ENCODE measurements around the gene DTX2. TPM values are rescaled to one million over a fixed set of nuclear protein-coding genes. Genes with fewer than 3 reads are reported as not detected.
A peak's percentile ranks its signal among the peaks of the same experiment; 100 is the strongest.
"Not testable (repeated sequence)": the region's sequence is repeated elsewhere in the genome, so short reads cannot be mapped to it uniquely, and the experiment has no call there.

DTX2 gene
- 14.4 and 21.7 TPM in 2 replicates for total RNA-seq
- polyA plus RNA-seq (2012), result 25.0 TPM

- not testable (repeated sequence) for DNase-seq (ENCODE audit: low read depth)
These were observed at the start of gene DTX2 for GRCh38 chr7:76461464-76462101. DTX2 (plus strand) TSS chr7:76461709; CDS start chr7:76480510, 18,801 bp downstream.

- DNase-seq (ENCODE audit: low read depth), result no peak
These were observed 49.3 kb upstream of the DTX2 start for GRCh38 chr7:76412249-76412648.

DNA sequence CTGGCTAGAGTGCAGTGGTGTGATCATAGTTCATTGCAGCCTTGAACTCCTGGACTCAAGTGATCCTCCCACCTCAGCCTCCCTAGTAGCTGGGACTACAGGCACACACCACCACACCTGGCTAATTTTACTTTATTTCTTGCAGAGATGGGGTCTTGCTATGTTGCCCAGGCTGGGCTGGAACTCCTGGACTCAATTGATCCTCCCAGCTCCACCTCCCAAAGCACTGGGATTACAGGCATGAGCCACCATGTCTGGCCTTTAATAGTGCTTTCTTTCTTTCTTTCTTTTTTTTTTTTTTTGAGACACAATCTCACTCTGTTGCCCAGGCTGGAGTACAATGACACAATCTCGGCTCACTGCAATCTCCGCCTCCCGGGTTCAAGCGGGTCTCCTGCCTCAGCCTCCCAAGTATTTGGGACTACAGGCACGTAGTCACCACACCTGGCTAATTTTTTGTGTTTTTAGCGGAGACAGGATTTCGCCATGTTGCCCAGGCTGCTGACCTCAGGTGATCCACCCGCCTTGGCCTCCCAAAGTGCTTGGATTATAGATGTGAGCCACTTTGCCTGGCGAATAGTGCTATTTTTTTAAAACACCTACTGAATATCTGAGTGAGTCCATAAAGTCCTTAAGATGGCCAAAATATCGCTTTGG lies 43.7 kb upstream of the DTX2 start:
- not testable (repeated sequence) for DNase-seq (ENCODE audit: low read depth)

DNA sequence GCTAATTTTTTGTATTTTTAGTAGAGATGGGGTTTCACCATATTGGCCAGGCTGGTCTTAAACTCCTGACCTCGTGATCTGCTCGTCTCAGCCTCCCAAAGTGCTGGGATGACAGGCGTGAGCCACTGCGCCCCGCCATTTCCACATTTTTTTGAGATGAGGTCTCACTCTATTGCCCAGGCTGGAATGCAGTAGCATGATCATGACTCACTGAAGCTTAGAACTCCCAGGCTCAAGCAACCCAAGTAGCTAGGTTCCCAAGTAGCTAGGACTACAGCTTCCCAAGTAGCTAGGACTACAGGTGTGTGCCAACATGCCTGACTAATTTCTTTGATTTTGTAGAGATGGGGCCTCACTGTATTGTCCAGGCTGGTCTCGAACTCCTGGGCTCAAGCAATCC lies 40.4 kb upstream of the DTX2 start:
- peak; percentile 95 for DNase-seq (ENCODE audit: low read depth)

DNA sequence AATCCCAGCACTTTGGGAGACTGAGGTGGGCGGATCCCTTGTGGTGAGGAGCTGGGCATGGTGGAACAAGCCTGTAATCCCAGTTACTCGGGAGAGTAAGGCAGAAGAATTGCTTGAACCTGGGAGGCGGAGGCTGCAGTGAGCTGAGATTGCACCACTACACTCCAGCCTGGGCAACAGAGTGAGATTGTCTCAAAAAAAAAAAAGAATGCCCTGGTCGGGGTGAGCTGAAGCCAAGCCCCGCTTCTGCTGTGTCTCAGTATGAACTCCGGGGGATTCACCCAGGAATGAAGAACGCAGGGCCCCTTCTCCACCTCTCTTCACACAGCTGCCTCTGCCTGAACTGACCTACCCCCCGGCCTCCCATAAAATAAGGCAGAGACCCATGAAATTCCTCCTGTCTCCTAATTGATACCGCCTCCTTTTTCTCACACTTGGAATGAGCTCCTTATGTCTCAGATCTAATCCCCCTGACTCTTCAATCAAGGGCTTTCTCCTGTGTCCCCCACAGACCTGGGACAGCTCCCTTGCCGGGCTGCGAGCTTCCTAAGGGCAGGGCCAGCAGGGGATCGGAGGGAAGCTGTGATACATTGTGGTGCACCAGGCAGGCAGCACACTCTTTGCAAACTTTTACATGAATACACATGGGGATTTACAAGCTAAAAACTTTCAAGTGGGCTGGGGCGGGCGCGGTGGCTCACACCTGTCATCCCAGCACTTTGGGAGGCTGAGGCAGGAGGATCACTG lies 37.7 kb upstream of the DTX2 start:
- peak; percentile 50 for DNase-seq (ENCODE audit: low read depth)

- DNase-seq (ENCODE audit: low read depth), result no peak
These were observed 36.9 kb upstream of the DTX2 start, which contains the start of gene ZP3 for GRCh38 chr7:76424413-76425111. ZP3 (plus strand) TSS chr7:76424950; CDS start chr7:76424965, 15 bp downstream.

- no peak for DNase-seq (ENCODE audit: low read depth)
These were observed 36.4 kb upstream of the DTX2 start for GRCh38 chr7:76425156-76425555.

- not testable (repeated sequence) for DNase-seq (ENCODE audit: low read depth)
These were observed 36.0 kb upstream of the DTX2 start for GRCh38 chr7:76425558-76425957.

DNA sequence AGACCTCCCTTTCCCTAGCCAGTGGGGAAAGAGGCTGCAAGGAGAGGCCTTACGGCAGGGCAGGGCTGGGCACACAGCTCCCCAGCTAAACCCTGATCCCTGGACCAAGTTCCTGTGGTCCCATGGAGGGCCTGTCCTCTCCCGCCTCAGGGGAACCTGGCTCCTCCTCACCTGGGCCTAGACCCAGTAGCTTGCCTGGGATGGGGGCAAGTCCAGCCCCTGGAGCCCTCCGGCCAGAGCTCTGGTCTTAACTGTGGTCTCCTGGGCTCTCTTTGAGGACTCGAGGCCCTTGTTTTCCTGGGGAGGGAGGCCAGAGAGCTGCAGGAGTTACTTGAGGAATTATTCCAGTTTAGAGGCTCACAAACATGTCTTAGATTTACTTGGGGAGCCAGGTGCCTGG lies 35.3 kb upstream of the DTX2 start:
- DNase-seq (ENCODE audit: low read depth), result no peak

DNA sequence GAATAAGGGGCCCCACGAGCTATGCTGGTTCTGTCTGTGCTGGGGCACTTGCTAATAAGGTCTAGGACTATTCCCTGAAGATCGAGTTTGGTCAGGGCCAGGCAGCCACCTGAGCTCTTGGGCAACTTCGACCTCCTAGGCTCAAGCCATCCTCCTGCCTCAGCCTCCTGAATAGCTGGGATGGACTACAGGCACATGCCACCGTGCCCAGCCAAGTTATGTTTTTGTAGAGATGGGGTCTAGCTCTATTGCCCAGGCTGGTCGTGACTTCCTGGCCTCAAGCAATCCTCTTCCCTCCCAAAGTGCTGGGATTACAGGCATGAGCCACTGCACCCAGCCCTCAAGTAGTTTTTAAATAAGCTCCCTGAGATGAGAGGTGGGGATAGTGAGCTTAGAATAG lies 33.9 kb upstream of the DTX2 start:
- no peak for DNase-seq (ENCODE audit: low read depth)

- no peak for DNase-seq (ENCODE audit: low read depth)
These were observed 33.2 kb upstream of the DTX2 start for GRCh38 chr7:76428149-76428823.

DNA sequence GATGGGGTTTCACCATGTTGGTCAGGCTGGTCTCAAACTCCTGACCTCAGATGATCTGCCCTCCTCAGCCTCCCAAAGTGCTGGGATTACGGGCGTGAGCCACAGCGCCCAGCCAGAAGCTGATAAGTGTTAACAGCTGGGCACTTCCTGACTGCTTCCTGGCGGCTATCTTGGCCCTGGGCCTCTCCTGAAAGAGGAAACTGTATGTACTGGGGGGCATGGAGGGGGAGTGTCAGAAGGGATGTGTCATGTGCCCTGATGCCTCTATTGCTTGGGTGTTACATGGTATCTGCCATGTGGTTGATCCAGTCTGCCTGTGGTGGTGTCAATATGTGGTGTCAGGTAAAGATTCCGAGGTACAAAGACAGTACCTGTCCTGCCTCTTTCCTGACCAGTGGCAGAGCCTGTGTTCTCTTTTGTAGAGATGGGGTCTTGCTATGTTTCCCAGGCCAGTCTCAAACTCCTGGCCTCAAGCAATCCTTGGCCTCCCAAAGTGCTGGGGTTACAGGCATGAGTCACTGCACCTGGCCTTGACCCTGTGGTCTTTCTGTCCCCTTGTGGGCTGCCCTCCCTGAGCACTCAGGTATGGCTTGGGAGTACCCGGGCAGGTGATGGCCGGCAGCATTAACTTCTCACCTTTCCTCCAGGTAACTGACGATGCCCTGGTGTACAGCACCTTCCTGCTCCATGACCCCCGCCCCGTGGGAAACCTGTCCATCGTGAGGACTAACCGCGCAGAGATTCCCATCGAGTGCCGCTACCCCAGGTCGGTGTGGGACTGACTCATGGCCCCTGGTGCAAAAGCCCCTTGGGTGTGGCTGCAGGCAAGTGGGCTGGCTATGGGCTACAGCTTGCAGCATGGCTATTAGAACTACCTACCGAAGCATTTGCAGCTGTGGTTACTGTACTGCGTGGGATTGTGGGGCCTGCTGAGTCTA lies 32.4 kb upstream of the DTX2 start:
- DNase-seq (ENCODE audit: low read depth), result peak; percentile 86

- no peak for DNase-seq (ENCODE audit: low read depth)
These were observed 31.3 kb upstream of the DTX2 start for GRCh38 chr7:76430211-76430610.

- no peak for DNase-seq (ENCODE audit: low read depth)
These were observed 30.7 kb upstream of the DTX2 start for GRCh38 chr7:76430836-76431235.

DNA sequence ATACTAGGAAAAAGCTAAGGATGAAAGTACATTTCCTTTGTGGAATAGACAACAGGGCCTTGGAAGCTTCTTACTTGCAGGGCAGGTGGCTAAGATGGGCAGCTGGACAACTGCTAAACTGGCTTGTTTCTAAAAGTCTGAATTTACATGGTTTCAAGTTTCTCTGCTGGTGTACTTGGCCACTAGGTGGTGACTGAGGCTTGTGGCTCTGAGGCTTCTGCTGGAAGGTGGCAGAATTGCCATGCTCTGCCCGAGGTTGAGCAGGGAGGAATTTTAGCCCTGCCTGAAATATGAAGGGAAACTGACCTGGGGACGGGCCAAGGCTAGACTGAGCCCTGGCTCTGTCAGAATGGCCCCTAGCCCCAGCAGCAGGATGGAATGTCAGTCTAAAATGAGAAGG lies 23.6 kb upstream of the DTX2 start:
- DNase-seq (ENCODE audit: low read depth), result peak; percentile 95

DNA sequence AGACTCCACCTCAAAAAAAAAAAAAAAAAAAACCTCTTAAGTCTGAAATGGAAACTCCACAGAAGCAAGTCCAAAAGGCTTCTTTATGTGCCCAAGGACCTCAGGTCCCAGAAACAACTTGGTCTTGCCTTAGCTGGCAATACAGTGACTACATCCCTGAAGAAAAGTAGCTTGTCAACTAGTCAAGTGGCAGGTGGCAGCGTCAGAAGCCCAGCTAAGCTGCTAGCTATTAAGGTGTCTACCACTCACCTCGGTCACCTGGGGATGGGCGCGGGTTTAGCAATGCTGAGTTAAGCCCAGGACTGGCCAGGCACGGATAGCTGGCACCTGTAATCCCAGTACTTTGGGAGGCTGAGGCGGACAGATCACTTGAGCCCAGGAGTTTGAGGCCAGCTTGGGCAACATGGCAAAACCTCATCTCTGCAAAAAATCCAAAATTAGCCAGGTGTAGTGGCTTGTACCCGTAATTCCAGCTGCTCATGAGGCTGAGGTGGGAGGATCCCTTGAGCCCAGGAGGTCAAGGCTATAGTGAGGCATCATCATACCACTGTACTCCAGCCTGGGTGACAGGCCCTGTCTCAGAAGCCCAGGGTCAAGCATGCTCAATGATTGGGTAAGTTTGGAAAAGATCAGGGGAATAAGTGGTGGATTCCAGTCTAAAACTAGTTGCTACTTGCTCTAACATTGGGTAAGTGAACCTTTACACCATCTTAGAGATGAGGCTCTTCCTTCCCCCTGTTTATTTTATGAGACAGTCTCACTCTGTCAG lies 22.2 kb upstream of the DTX2 start:
- DNase-seq (ENCODE audit: low read depth), result not testable (repeated sequence)

DNA sequence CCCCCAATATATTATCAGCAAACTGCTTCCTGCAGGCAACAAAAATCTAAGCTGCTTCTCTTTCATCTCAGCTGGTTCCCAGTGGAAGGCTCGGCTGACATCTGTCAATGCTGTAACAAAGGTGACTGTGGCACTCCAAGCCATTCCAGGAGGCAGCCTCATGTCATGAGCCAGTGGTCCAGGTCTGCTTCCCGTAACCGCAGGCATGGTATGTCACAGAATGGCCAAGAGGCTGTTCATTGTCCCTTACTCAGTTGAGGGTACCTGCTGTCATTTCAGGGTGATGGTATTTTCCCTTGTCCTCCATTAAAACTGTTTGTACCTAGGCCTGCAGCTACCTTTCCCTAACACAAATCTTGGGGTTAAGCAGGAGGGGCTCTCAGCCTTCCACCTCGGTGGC lies 21.1 kb upstream of the DTX2 start:
- DNase-seq (ENCODE audit: low read depth), result not testable (repeated sequence)

DNA sequence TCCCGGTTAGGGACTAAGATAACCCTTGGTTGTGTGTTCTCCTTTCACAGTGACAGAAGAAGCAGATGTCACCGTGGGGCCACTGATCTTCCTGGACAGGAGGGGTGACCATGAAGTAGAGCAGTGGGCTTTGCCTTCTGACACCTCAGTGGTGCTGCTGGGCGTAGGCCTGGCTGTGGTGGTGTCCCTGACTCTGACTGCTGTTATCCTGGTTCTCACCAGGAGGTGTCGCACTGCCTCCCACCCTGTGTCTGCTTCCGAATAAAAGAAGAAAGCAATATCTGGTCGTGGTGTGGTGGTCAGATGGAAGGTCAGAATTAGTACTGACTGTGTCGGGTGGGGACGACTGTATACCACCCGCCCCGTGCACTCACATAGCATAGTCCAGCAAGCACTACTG lies 19.7 kb upstream of the DTX2 start:
- not testable (repeated sequence) for DNase-seq (ENCODE audit: low read depth)

All from myocyte (in vitro differentiated cells).